GM12878 (cell line): ENCODE data around the gene GPATCH3. TPM values are rescaled to one million over a fixed set of nuclear protein-coding genes. Genes with fewer than 3 reads are reported as not detected.

Source experiments
- ASH2L ChIP-seq: fragments of 300-600, 200-600 bp; sonication (generic); IDR thresholded peaks from 2 replicates; pipeline ENCODE4 v1.6.1; 2017; ENCODE audit warnings: low read depth, mild to moderate bottlenecking, borderline replicate concordance
- BMI1 ChIP-seq: fragments of 450-650 bp; IDR thresholded peaks from 2 replicates; pipeline ENCODE4 v1.6.1; 2016; ENCODE audit warnings: mild to moderate bottlenecking, moderate library complexity, borderline replicate concordance
- CBX3 ChIP-seq: fragments of 200-600 bp; sonication (generic); IDR thresholded peaks from 2 replicates; pipeline ENCODE4 v1.6.1; 2016; ENCODE audit warnings: low read depth, borderline replicate concordance
- ESRRA ChIP-seq: IDR thresholded peaks from 2 replicates; pipeline ENCODE4 v1.6.1; 2012; ENCODE audit warnings: mild to moderate bottlenecking, low read length, improper control_type of control experiment
- FOXK2 ChIP-seq: fragments of 450-650 bp; IDR thresholded peaks from 2 replicates; pipeline ENCODE4 v1.6.1; 2017; ENCODE audit warnings: mild to moderate bottlenecking, moderate library complexity
- FOXM1 ChIP-seq: IDR thresholded peaks from 2 replicates; pipeline ENCODE4 v1.6.1; 2012; ENCODE audit warnings: low read depth, mild to moderate bottlenecking, inconsistent platforms, low read length, moderate library complexity
- HDGF ChIP-seq: fragments of 450-650 bp; IDR thresholded peaks from 2 replicates; pipeline ENCODE4 v1.6.1; 2016; ENCODE audit warnings: antibody characterized with exemption
- IKZF1 ChIP-seq: fragments of 450-650 bp; conservative IDR thresholded peaks from 2 replicates; pipeline ENCODE4 v1.6.1; 2017; ENCODE audit warnings: antibody characterized with exemption, mild to moderate bottlenecking
- IRF3 ChIP-seq: fragments of 450-650 bp; IDR thresholded peaks from 2 replicates; pipeline ENCODE4 v1.6.1; 2014; ENCODE audit warnings: mild to moderate bottlenecking
- KLF5 ChIP-seq: fragments of 450-650 bp; IDR thresholded peaks from 2 replicates; pipeline ENCODE4 v1.6.1; 2014; ENCODE audit warnings: mild to moderate bottlenecking; ENCODE audit not compliant: partially characterized antibody
- MYC ChIP-seq: IDR thresholded peaks from 2 replicates; pipeline ENCODE4 v1.6.1; 2011; ENCODE audit warnings: mild to moderate bottlenecking, low read length, moderate library complexity, inconsistent platforms; ENCODE audit not compliant: insufficient read depth, insufficient replicate concordance, insufficient read length, severe bottlenecking
- NR2C1 ChIP-seq: fragments of 450-650 bp; IDR thresholded peaks from 2 replicates; pipeline ENCODE4 v1.6.1; 2017; ENCODE audit warnings: antibody characterized with exemption, mild to moderate bottlenecking, moderate library complexity
- POLR2AphosphoS5 ChIP-seq: IDR thresholded peaks from 2 replicates; pipeline ENCODE4 v1.6.1; 2011; ENCODE audit warnings: mild to moderate bottlenecking, low read length, inconsistent platforms
- RAD21 ChIP-seq: IDR thresholded peaks from 2 replicates; pipeline ENCODE4 v1.6.1; 2011; ENCODE audit warnings: mild to moderate bottlenecking, low read depth, low read length, moderate library complexity; ENCODE audit not compliant: insufficient read depth
- RELA ChIP-seq: fragments of 450-650 bp; IDR thresholded peaks from 2 replicates; pipeline ENCODE4 v1.8.0; 2014; ENCODE audit warnings: borderline replicate concordance; ENCODE audit not compliant: partially characterized antibody
- SMAD1 ChIP-seq: fragments of 450-650 bp; IDR thresholded peaks from 2 replicates; pipeline ENCODE4 v1.6.1; 2018; ENCODE audit warnings: mild to moderate bottlenecking, low read depth; ENCODE audit not compliant: partially characterized antibody
- SPI1 ChIP-seq: IDR thresholded peaks from 2 replicates; pipeline ENCODE4 v1.6.1; 2011; ENCODE audit warnings: low read depth, mild to moderate bottlenecking, low read length, moderate library complexity, borderline replicate concordance; ENCODE audit not compliant: insufficient read depth
- SRF ChIP-seq, 2 experiments: IDR thresholded peaks; 2 replicates each; pipeline ENCODE4 v1.6.1; 2011; ENCODE audit warnings: low read depth in 2 of 2, low read length in 2 of 2, mild to moderate bottlenecking in 1 of 2, moderate library complexity in 1 of 2
- USF1 ChIP-seq: IDR thresholded peaks from 2 replicates; pipeline ENCODE4 v1.6.1; 2011; ENCODE audit warnings: borderline replicate concordance, low read depth, mild to moderate bottlenecking, moderate library complexity, mixed read lengths, low read length; ENCODE audit not compliant: insufficient read depth; ENCODE audit errors: extremely low read length
- ZNF24 ChIP-seq: fragments of 450-650 bp; IDR thresholded peaks from 2 replicates; pipeline ENCODE4 v1.6.1; 2017; ENCODE audit warnings: antibody characterized with exemption, mild to moderate bottlenecking
- polyA plus RNA-seq, 11 experiments: library from polyadenylated mRNA; depleted of rRNA in 4 of 11; unstranded in 6 of 11; stranded (reverse) in 5 of 11; fragments of >200 nt; fragmentation: Nextera tagmentation in 4 of 11; fragmentation: Illumina TruSeq in 1 of 11; extraction: Ambion mirVana in 4 of 11; extraction: Trizol in 1 of 11; gene quantifications; 1 replicate in 1 of 11; 2 replicates in 10 of 11; pipeline versions ENCODE4 v1.2.1 to v1.2.3, GENCODE V29; 2011 to 2016; ENCODE audit warnings: inconsistent platforms in 2 of 11, missing spikeins in 2 of 11, low read depth in 1 of 11
- total RNA-seq, 4 experiments: library from RNA; depleted of rRNA in 3 of 4; stranded (reverse); fragments of >200 nt in 3 of 4; fragmentation: Illumina TruSeq in 1 of 4; extraction: Trizol in 1 of 4; gene quantifications; 2 replicates each; pipeline versions ENCODE4 v1.2.1 to v1.2.3, GENCODE V29; 2013 to 2021
- TF ChIP-seq, protein P1 (sequence below): fragments of 450-650 bp; IDR thresholded peaks from 2 replicates; pipeline ENCODE4 v1.6.1; 2016; ENCODE audit warnings: mild to moderate bottlenecking
- TF ChIP-seq, protein P2 (sequence below): IDR thresholded peaks from 2 replicates; pipeline ENCODE4 v1.6.1; 2011; ENCODE audit warnings: low read depth, low read length, improper control_type of control experiment, borderline replicate concordance

GPATCH3 gene
- total and polyA plus RNA-seq, 10 of the 15 experiments (the other 5 are each of a cell fraction or from before 2014, with no cell fraction given), result 0.56 to 13.4 (median 8.7) TPM

DNA sequence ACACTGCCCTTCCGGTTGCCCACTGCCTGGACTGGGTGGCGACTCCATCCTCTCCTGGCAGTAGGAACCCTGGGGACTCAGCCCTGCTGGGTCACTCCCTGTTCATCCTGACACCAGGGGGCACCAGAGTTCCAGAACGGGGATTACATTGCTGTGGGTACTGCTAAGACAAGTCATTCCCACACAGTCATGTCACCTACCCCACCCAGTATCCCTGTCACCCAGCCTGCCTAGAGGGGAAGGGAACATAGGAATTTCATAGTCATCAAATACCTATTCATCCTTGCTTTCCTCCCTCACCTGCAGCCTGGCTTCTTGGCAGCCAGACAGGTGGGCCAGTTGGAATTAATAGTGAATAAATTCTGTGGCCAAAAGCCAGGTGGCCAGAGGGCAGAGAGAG, 47.1 kb downstream of the GPATCH3 start (continued):
- TF ChIP-seq IRF3 (no peak), USF1 (no peak), HDGF (no peak), RAD21 (peak; percentile 75), ASH2L (no peak), FOXK2 (no peak), RELA (no peak), FOXM1 (no peak), CBX3 (no peak), ESRRA (no peak), SPI1 (no peak), ZNF24 (no peak), SMAD1 (no peak), KLF5 (no peak), NR2C1 (no peak), IKZF1 (0 out of 2 replicates have a peak, but pooled peaks have one; percentile 11), SRF (IDR thresholded peaks at IDR 0.05; ENCODE audit: low read depth in 2 of 2, low read length in 2 of 2) (no peak), MYC (no peak), BMI1 (no peak), POLR2AphosphoS5 (0 out of 2 replicates have a peak, but pooled peaks have one; percentile 24)
- TF ChIP-seq, protein P1, sequence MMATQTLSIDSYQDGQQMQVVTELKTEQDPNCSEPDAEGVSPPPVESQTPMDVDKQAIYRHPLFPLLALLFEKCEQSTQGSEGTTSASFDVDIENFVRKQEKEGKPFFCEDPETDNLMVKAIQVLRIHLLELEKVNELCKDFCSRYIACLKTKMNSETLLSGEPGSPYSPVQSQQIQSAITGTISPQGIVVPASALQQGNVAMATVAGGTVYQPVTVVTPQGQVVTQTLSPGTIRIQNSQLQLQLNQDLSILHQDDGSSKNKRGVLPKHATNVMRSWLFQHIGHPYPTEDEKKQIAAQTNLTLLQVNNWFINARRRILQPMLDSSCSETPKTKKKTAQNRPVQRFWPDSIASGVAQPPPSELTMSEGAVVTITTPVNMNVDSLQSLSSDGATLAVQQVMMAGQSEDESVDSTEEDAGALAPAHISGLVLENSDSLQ, result no peak
- TF ChIP-seq, protein P2, sequence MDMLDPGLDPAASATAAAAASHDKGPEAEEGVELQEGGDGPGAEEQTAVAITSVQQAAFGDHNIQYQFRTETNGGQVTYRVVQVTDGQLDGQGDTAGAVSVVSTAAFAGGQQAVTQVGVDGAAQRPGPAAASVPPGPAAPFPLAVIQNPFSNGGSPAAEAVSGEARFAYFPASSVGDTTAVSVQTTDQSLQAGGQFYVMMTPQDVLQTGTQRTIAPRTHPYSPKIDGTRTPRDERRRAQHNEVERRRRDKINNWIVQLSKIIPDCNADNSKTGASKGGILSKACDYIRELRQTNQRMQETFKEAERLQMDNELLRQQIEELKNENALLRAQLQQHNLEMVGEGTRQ, result no peak
